ENCODE results near the gene GARRE1.
"Not testable (repeated sequence)": the region's sequence is repeated elsewhere in the genome, so short reads cannot be mapped to it uniquely, and the experiment has no call there.

The GARRE1 gene
- total RNA-seq = 26.4 to 108 (median 58.5) reads per million in 9 experiments

- peak within 1 kb of the TSS; percentile 95 to 98 for H3K27ac Mint-ChIP-seq
- peak within 1 kb of the TSS; percentile 87 to 91 for H3K4me3 Mint-ChIP-seq
- DNase-seq (peak; percentile 82), ATAC-seq (replicated peaks) (peak; percentile 94)
- H3K4me1 Mint-ChIP-seq (ENCODE audit: low read depth in 2 of 2) = peaks cover 15 to 25% of the 10 kb centered on the region in 2 donors
- peaks cover 13% of the 10 kb centered on the region for H3K36me3 Mint-ChIP-seq (ENCODE audit: insufficient read depth)
- no peaks in the 10 kb centered on the region for H3K27me3 Mint-ChIP-seq
- no peaks in the 10 kb centered on the region for H3K9me3 Mint-ChIP-seq
Observed at GRCh38 chr19:34254046-34254697, at the start of gene GARRE1. TSS of gene GARRE1 (plus strand) at chr19:34254554. CDS start at chr19:34300474, 45,920 bp downstream.

- H3K4me3 Mint-ChIP-seq; H3K9me3 Mint-ChIP-seq; DNase-seq; H3K27me3 Mint-ChIP-seq; ATAC-seq (replicated peaks): not testable (repeated sequence)
- Mint-ChIP-seq H3K4me1 (ENCODE audit: low read depth in 2 of 2) (peaks cover 5 to 13% of the 10 kb centered on the region in 2 donors), H3K36me3 (ENCODE audit: insufficient read depth) (peaks cover 83% of the 10 kb centered on the region), H3K27ac (peak overlapping the region in 1 of 2 donors; percentile 0)
Observed at GRCh38 chr19:34205324-34205723, 49.0 kb upstream of the GARRE1 start.

GRCh38 chr19:34208291-34208884, 46.0 kb upstream of the GARRE1 start:
- peaks cover 83% of the 10 kb centered on the region for H3K36me3 Mint-ChIP-seq (ENCODE audit: insufficient read depth)
- no peaks in the 10 kb centered on the region for H3K9me3 Mint-ChIP-seq
- H3K4me1 Mint-ChIP-seq (ENCODE audit: low read depth in 2 of 2) = peaks cover 3 to 10% of the 10 kb centered on the region in 2 donors
- no peak for ATAC-seq (replicated peaks)
- no peak for DNase-seq
- H3K27me3 Mint-ChIP-seq = no peaks in the 10 kb centered on the region
- peak overlapping the region in 1 of 2 donors; percentile 67 for H3K27ac Mint-ChIP-seq
- H3K4me3 Mint-ChIP-seq = no peak overlapping the region

- Mint-ChIP-seq H3K4me3 (no peak overlapping the region), H3K27ac (no peak overlapping the region), H3K9me3 (no peaks in the 10 kb centered on the region), H3K27me3 (no peaks in the 10 kb centered on the region), H3K4me1 (ENCODE audit: low read depth in 2 of 2) (peaks cover 2 to 4% of the 10 kb centered on the region in 2 donors), H3K36me3 (ENCODE audit: insufficient read depth) (peaks cover 80% of the 10 kb centered on the region)
- ATAC-seq (replicated peaks) (no peak), DNase-seq (no peak)
Observed at GRCh38 chr19:34209726-34210125, 44.6 kb upstream of the GARRE1 start.

- Mint-ChIP-seq H3K9me3 (no peaks in the 10 kb centered on the region), H3K27ac (no peak overlapping the region), H3K4me1 (ENCODE audit: low read depth in 2 of 2) (peaks cover 15 to 18% of the 10 kb centered on the region in 2 donors), H3K27me3 (no peaks in the 10 kb centered on the region), H3K4me3 (no peak overlapping the region), H3K36me3 (ENCODE audit: insufficient read depth) (peaks cover 77% of the 10 kb centered on the region)
- no peak for DNase-seq
- no peak for ATAC-seq (replicated peaks)
Observed at GRCh38 chr19:34213283-34213682, 41.1 kb upstream of the GARRE1 start.

GRCh38 chr19:34214040-34214439, 40.3 kb upstream of the GARRE1 start:
- Mint-ChIP-seq H3K36me3 (ENCODE audit: insufficient read depth) (peaks cover 82% of the 10 kb centered on the region), H3K27me3 (no peaks in the 10 kb centered on the region)
- ATAC-seq (replicated peaks) = no peak

GRCh38 chr19:34215006-34215665, 39.2 kb upstream of the GARRE1 start:
- Mint-ChIP-seq H3K36me3 (ENCODE audit: insufficient read depth) (peaks cover 81% of the 10 kb centered on the region), H3K4me1 (ENCODE audit: low read depth in 2 of 2) (peaks cover 23 to 28% of the 10 kb centered on the region in 2 donors), H3K9me3 (no peaks in the 10 kb centered on the region), H3K27ac (peak overlapping the region in 1 of 2 donors; percentile 26), H3K27me3 (no peaks in the 10 kb centered on the region), H3K4me3 (no peak overlapping the region)
- ATAC-seq (replicated peaks) (no peak), DNase-seq (no peak)

More at GRCh38 chr19:34214040-34214439, 40.3 kb upstream of the GARRE1 start:
- Mint-ChIP-seq H3K27ac (no peak overlapping the region), H3K4me3 (no peak overlapping the region), H3K4me1 (ENCODE audit: low read depth in 2 of 2) (peaks cover 21 to 23% of the 10 kb centered on the region in 2 donors), H3K9me3 (no peaks in the 10 kb centered on the region)
- no peak for DNase-seq

GRCh38 chr19:34215666-34216038, 38.7 kb upstream of the GARRE1 start:
- H3K27ac Mint-ChIP-seq = peak overlapping the region in 1 of 2 donors; percentile 26
- peaks cover 23 to 32% of the 10 kb centered on the region in 2 donors for H3K4me1 Mint-ChIP-seq (ENCODE audit: low read depth in 2 of 2)
- H3K9me3 Mint-ChIP-seq = no peaks in the 10 kb centered on the region
- H3K36me3 Mint-ChIP-seq (ENCODE audit: insufficient read depth) = peaks cover 80% of the 10 kb centered on the region
- no peak for DNase-seq
- no peak overlapping the region for H3K4me3 Mint-ChIP-seq
- ATAC-seq (replicated peaks) = no peak
- H3K27me3 Mint-ChIP-seq = no peaks in the 10 kb centered on the region

- DNase-seq; ATAC-seq (replicated peaks); H3K9me3 Mint-ChIP-seq; H3K27me3 Mint-ChIP-seq; H3K4me3 Mint-ChIP-seq: not testable (repeated sequence)
- Mint-ChIP-seq H3K27ac (peak overlapping the region in 1 of 2 donors; percentile 71), H3K36me3 (ENCODE audit: insufficient read depth) (peaks cover 80% of the 10 kb centered on the region), H3K4me1 (ENCODE audit: low read depth in 2 of 2) (peaks cover 25 to 38% of the 10 kb centered on the region in 2 donors)
Observed at GRCh38 chr19:34216745-34217219, 37.6 kb upstream of the GARRE1 start.

GRCh38 chr19:34217952-34218817, 36.2 kb upstream of the GARRE1 start:
- peak; percentile 63 to 69 (median 64) for DNase-seq
- peak overlapping the region; percentile 46 to 69 for H3K4me3 Mint-ChIP-seq
- ATAC-seq (replicated peaks) = peak; percentile 92
- peak overlapping the region; percentile 59 to 94 for H3K27ac Mint-ChIP-seq
- H3K27me3 Mint-ChIP-seq = no peaks in the 10 kb centered on the region
- H3K9me3 Mint-ChIP-seq = no peaks in the 10 kb centered on the region
- peaks cover 81% of the 10 kb centered on the region for H3K36me3 Mint-ChIP-seq (ENCODE audit: insufficient read depth)
- H3K4me1 Mint-ChIP-seq (ENCODE audit: low read depth in 2 of 2) = peaks cover 27 to 41% of the 10 kb centered on the region in 2 donors

- Mint-ChIP-seq H3K36me3 (ENCODE audit: insufficient read depth) (peaks cover 81% of the 10 kb centered on the region), H3K27me3 (no peaks in the 10 kb centered on the region), H3K27ac (peak overlapping the region; percentile 59 to 94), H3K4me1 (ENCODE audit: low read depth in 2 of 2) (peaks cover 31 to 41% of the 10 kb centered on the region in 2 donors), H3K4me3 (peak overlapping the region; percentile 46 to 69), H3K9me3 (no peaks in the 10 kb centered on the region)
- DNase-seq (no peak), ATAC-seq (replicated peaks) (no peak)
Observed at GRCh38 chr19:34218818-34219164, 35.6 kb upstream of the GARRE1 start.

- Mint-ChIP-seq H3K36me3 (ENCODE audit: insufficient read depth) (peaks cover 83% of the 10 kb centered on the region), H3K27me3 (no peaks in the 10 kb centered on the region), H3K9me3 (no peaks in the 10 kb centered on the region), H3K4me1 (ENCODE audit: low read depth in 2 of 2) (peaks cover 36 to 53% of the 10 kb centered on the region in 2 donors), H3K4me3 (no peak overlapping the region), H3K27ac (peak overlapping the region in 1 of 2 donors; percentile 23)
- ATAC-seq (replicated peaks) (no peak), DNase-seq (peak; percentile 48 to 57 (median 48))
Observed at GRCh38 chr19:34220472-34221063, 33.8 kb upstream of the GARRE1 start.

Measured in effector memory CD8-positive, alpha-beta T cell (primary cell).